22Rv1 (cell line): Measurements from ENCODE around the gene EML6.

Source experiments
- H3K27ac ChIP-seq: fragments of 450-650 bp; 2 replicates; pipeline ENCODE4 v1.5.1; 2017
- ZFX ChIP-seq: fragments of 450-650 bp; IDR thresholded peaks from 2 replicates; pipeline ENCODE4 v1.6.1; 2017; ENCODE audit warnings: antibody characterized with exemption, borderline replicate concordance
- TF ChIP-seq, protein P1 (sequence below): fragments of 450-650 bp; IDR thresholded peaks from 2 replicates; pipeline ENCODE4 v1.5.1; 2017; ENCODE audit warnings: mild to moderate bottlenecking

EML6 gene

DNA sequence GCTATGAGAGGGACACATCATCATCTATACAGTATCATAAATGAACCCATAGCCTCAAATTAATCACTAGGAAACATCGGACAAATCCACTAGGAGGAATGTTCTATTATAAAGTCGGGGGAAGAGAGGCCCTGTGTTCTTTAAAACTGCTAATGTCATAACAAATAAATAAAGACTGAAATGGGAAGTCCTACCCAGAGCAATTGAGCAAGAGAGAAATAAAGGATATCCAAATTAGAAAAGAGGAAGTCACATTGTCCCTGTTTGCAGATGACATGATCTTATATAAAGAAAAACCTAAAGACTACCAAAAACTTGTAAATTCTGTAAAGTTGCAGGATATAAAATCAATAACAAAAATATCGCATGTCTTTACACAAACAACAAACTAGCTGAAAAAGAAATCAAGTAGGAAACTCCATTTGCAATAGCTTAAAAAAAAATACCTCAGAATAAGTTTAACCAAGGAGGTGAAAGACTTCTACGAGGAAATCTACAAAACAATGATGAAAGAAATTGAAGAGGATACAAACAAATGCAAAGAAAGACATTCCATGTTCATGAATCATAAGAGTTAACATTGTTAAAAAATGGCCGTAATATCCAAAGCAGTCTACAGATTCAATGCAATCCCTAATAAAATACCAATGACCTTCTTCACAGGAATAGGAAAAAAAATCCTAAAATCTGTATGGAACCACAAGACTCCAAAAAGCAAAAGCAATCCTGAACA lies 296.2 kb downstream of the EML6 start:
- TF ChIP-seq, protein P1, sequence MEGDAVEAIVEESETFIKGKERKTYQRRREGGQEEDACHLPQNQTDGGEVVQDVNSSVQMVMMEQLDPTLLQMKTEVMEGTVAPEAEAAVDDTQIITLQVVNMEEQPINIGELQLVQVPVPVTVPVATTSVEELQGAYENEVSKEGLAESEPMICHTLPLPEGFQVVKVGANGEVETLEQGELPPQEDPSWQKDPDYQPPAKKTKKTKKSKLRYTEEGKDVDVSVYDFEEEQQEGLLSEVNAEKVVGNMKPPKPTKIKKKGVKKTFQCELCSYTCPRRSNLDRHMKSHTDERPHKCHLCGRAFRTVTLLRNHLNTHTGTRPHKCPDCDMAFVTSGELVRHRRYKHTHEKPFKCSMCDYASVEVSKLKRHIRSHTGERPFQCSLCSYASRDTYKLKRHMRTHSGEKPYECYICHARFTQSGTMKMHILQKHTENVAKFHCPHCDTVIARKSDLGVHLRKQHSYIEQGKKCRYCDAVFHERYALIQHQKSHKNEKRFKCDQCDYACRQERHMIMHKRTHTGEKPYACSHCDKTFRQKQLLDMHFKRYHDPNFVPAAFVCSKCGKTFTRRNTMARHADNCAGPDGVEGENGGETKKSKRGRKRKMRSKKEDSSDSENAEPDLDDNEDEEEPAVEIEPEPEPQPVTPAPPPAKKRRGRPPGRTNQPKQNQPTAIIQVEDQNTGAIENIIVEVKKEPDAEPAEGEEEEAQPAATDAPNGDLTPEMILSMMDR, result no peak
- no peak for TF ChIP-seq ZFX
- no peak overlapping the region for H3K27ac ChIP-seq
